ENCODE results near the gene AP1AR.
A peak's percentile ranks its signal among the peaks of the same experiment; 100 is the strongest.

Gene AP1AR

DNA sequence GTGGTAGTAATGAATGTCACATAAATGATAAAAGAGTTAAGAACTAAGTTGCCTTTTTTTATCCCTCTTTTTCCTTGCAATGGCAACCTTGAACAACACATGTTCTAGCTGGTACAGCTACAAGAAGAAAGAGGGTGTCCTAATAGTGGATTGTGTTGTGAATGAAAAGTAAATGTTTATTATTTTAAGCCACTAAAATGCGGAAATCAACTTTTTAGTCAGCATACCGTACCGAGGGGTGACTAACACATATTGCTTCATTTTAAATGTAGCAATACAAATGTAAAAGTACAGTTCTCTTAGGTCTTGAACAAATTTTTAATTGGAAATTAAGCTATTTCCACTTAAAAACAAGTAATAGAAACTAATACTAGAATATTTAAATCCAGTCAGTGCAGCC lies 17.7 kb upstream of the AP1AR start:
- Histone ChIP-seq H3K4ac (ENCODE audit: low read depth in 1 of 2, low read length in 2 of 2) (no peak overlapping the region), H3K36me3 (ENCODE audit: control insufficient read depth in 1 of 2, insufficient read depth in 2 of 2, low read depth in 1 of 2, low read length in 2 of 2) (no peaks in the 10 kb centered on the region), H4K8ac (ENCODE audit: low read length) (no peak overlapping the region), H4K91ac (ENCODE audit: low read length) (no peak overlapping the region), H2AK5ac (ENCODE audit: low read length, severe bottlenecking) (no peak overlapping the region), H3K27me3 (ENCODE audit: control insufficient read depth in 1 of 2, insufficient read depth in 1 of 2, low read length in 2 of 2) (no peaks in the 10 kb centered on the region), H2BK12ac (ENCODE audit: low read length in 2 of 2) (no peak overlapping the region), H3K4me1 (ENCODE audit: control insufficient read depth, insufficient read depth, low read depth, low read length) (no peaks in the 10 kb centered on the region), H3K9ac (ENCODE audit: low read length) (peak overlapping the region; percentile 38), H3K14ac (ENCODE audit: low read length in 2 of 2) (no peak overlapping the region), H3K27ac (ENCODE audit: low read length, poor library complexity, severe bottlenecking) (no peak overlapping the region), H2BK15ac (ENCODE audit: low read depth, poor library complexity, severe bottlenecking) (no peak overlapping the region), H2BK120ac (ENCODE audit: low read depth, low read length) (no peak overlapping the region), H3K18ac (ENCODE audit: low read depth in 1 of 2, low read length in 2 of 2) (no peak overlapping the region), H3K4me2 (ENCODE audit: low read length, poor library complexity, severe bottlenecking) (no peak overlapping the region), H3K4me3 (ENCODE audit: insufficient read depth in 1 of 2, low read depth in 1 of 2, low read length in 2 of 2) (no peak overlapping the region), H2AFZ (ENCODE audit: low read depth, low read length) (no peak overlapping the region), H2BK5ac (ENCODE audit: low read depth, low read length, poor library complexity, severe bottlenecking) (no peak overlapping the region), H3K23ac (ENCODE audit: low read length in 2 of 2) (no peak overlapping the region), H3K9me3 (ENCODE audit: control insufficient read depth, low read length) (no peaks in the 10 kb centered on the region), H3K79me1 (replicated peaks; ENCODE audit: low read length, poor library complexity, severe bottlenecking) (no peaks in the 10 kb centered on the region)
- peak; percentile 81 for DNase-seq
- no CpG with 5 or more reads among the region's 3 CpGs for WGBS

DNA sequence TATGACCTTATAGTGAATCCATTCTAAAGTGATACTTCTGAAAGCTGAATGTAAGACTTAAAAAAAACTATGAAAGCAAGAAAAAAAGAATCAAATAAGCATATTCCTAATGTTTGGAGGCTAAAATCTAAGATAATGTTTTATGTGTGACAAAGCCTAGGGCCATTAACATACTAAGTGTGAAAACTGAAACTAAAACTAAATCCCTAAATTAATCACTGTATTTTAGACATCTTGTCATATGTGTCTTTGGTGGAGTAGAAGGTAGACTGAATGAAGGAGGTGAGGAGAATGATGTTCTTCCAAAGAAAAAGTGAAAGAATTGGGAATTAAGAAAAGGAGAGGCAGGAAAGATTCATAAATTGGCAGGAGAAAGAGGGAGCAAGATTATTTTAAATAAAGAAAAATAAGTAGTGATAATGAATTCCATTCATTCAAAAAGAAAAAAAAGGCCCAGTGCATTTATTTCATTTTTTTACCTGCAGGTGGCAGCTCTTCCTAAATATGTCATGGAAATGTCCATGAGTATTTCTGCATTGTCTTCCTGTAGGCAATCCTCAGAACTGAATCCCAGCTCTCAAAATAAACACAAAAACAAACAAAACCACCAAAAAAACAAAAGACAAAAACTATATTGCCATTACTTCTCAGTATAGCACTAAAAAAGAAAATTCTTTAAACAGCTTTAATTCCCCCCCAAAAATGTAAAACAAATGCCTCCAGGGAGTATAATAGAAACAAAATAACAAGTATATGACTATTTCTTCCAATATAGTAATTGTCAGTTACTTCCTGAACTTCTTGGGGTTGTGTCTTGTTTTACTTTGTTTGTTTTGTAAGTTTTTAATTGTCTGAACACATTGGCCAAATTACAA lies 17.0 kb upstream of the AP1AR start:
- no peak overlapping the region for H3K4me3 ChIP-seq (ENCODE audit: insufficient read depth in 1 of 2, low read depth in 1 of 2, low read length in 2 of 2)
- no peak overlapping the region for H2BK15ac ChIP-seq (ENCODE audit: low read depth, poor library complexity, severe bottlenecking)
- no peak overlapping the region for H4K91ac ChIP-seq (ENCODE audit: low read length)
- no peak overlapping the region for H2BK120ac ChIP-seq (ENCODE audit: low read depth, low read length)
- H3K23ac ChIP-seq (ENCODE audit: low read length in 2 of 2): no peak overlapping the region
- no peaks in the 10 kb centered on the region for H3K4me1 ChIP-seq (ENCODE audit: control insufficient read depth, insufficient read depth, low read depth, low read length)
- no peak overlapping the region for H3K14ac ChIP-seq (ENCODE audit: low read length in 2 of 2)
- DNase-seq: peak; percentile 41
- no peaks in the 10 kb centered on the region for H3K36me3 ChIP-seq (ENCODE audit: control insufficient read depth in 1 of 2, insufficient read depth in 2 of 2, low read depth in 1 of 2, low read length in 2 of 2)
- no peak overlapping the region for H3K18ac ChIP-seq (ENCODE audit: low read depth in 1 of 2, low read length in 2 of 2)
- peak overlapping the region; percentile 38 for H3K9ac ChIP-seq (ENCODE audit: low read length)
- no peaks in the 10 kb centered on the region for H3K27me3 ChIP-seq (ENCODE audit: control insufficient read depth in 1 of 2, insufficient read depth in 1 of 2, low read length in 2 of 2)
- H2AK5ac ChIP-seq (ENCODE audit: low read length, severe bottlenecking): no peak overlapping the region
- H3K4ac ChIP-seq (ENCODE audit: low read depth in 1 of 2, low read length in 2 of 2): no peak overlapping the region
- no peak overlapping the region for H3K27ac ChIP-seq (ENCODE audit: low read length, poor library complexity, severe bottlenecking)
- no peak overlapping the region for H4K8ac ChIP-seq (ENCODE audit: low read length)
- no peak overlapping the region for H3K4me2 ChIP-seq (ENCODE audit: low read length, poor library complexity, severe bottlenecking)
- H2AFZ ChIP-seq (ENCODE audit: low read depth, low read length): no peak overlapping the region
- H2BK12ac ChIP-seq (ENCODE audit: low read length in 2 of 2): no peak overlapping the region
- H2BK5ac ChIP-seq (ENCODE audit: low read depth, low read length, poor library complexity, severe bottlenecking): no peak overlapping the region
- no peaks in the 10 kb centered on the region for H3K9me3 ChIP-seq (ENCODE audit: control insufficient read depth, low read length)
- no peaks in the 10 kb centered on the region for H3K79me1 ChIP-seq (replicated peaks; ENCODE audit: low read length, poor library complexity, severe bottlenecking)

DNA sequence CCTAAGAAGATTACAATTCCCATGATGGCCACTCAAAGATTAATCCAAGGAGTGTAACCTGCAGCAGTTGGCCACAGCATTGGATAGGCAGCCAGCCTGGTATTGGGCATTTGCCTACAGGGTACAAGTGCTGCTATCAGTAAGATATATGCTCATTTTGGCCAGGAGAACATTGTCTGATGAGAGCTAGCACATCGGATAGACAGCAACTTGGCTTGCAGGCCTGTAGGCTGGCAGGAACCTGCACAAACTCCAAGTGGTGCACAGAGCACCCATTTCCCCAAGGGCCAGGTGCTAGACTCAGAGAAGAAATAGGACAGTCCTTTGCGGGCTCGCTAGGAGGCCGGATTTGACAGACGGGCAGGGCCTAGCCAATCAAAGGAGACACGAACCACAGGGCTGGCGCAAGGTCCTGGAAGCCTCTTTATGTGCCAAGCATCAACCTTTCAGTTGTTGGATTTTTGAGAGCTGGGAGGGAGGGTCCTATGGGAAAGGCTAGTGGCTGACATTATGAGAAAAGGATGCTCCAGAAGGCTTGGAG lies 11.7 kb upstream of the AP1AR start:
- WGBS: 96% methylated on average over 7 of the region's 7 CpGs
- no peak overlapping the region for H3K4ac ChIP-seq (ENCODE audit: low read depth in 1 of 2, low read length in 2 of 2)
- no peak overlapping the region for H3K9ac ChIP-seq (ENCODE audit: low read length)
- H2AFZ ChIP-seq (ENCODE audit: low read depth, low read length): no peak overlapping the region
- H3K4me3 ChIP-seq (ENCODE audit: insufficient read depth in 1 of 2, low read depth in 1 of 2, low read length in 2 of 2): no peak overlapping the region
- H3K27me3 ChIP-seq (ENCODE audit: control insufficient read depth in 1 of 2, insufficient read depth in 1 of 2, low read length in 2 of 2): no peaks in the 10 kb centered on the region
- no peak overlapping the region for H3K27ac ChIP-seq (ENCODE audit: low read length, poor library complexity, severe bottlenecking)
- H3K4me2 ChIP-seq (ENCODE audit: low read length, poor library complexity, severe bottlenecking): no peak overlapping the region
- H3K23ac ChIP-seq (ENCODE audit: low read length in 2 of 2): no peak overlapping the region
- no peak overlapping the region for H4K91ac ChIP-seq (ENCODE audit: low read length)
- no peaks in the 10 kb centered on the region for H3K4me1 ChIP-seq (ENCODE audit: control insufficient read depth, insufficient read depth, low read depth, low read length)
- H3K36me3 ChIP-seq (ENCODE audit: control insufficient read depth in 1 of 2, insufficient read depth in 2 of 2, low read depth in 1 of 2, low read length in 2 of 2): no peaks in the 10 kb centered on the region
- H2BK12ac ChIP-seq (ENCODE audit: low read length in 2 of 2): no peak overlapping the region
- no peak overlapping the region for H2AK5ac ChIP-seq (ENCODE audit: low read length, severe bottlenecking)
- H4K8ac ChIP-seq (ENCODE audit: low read length): no peak overlapping the region
- no peaks in the 10 kb centered on the region for H3K9me3 ChIP-seq (ENCODE audit: control insufficient read depth, low read length)
- no peak overlapping the region for H3K18ac ChIP-seq (ENCODE audit: low read depth in 1 of 2, low read length in 2 of 2)
- no peaks in the 10 kb centered on the region for H3K79me1 ChIP-seq (replicated peaks; ENCODE audit: low read length, poor library complexity, severe bottlenecking)
- H2BK120ac ChIP-seq (ENCODE audit: low read depth, low read length): no peak overlapping the region
- H2BK15ac ChIP-seq (ENCODE audit: low read depth, poor library complexity, severe bottlenecking): no peak overlapping the region
- H3K14ac ChIP-seq (ENCODE audit: low read length in 2 of 2): no peak overlapping the region
- H2BK5ac ChIP-seq (ENCODE audit: low read depth, low read length, poor library complexity, severe bottlenecking): no peak overlapping the region
- no peak for DNase-seq

DNA sequence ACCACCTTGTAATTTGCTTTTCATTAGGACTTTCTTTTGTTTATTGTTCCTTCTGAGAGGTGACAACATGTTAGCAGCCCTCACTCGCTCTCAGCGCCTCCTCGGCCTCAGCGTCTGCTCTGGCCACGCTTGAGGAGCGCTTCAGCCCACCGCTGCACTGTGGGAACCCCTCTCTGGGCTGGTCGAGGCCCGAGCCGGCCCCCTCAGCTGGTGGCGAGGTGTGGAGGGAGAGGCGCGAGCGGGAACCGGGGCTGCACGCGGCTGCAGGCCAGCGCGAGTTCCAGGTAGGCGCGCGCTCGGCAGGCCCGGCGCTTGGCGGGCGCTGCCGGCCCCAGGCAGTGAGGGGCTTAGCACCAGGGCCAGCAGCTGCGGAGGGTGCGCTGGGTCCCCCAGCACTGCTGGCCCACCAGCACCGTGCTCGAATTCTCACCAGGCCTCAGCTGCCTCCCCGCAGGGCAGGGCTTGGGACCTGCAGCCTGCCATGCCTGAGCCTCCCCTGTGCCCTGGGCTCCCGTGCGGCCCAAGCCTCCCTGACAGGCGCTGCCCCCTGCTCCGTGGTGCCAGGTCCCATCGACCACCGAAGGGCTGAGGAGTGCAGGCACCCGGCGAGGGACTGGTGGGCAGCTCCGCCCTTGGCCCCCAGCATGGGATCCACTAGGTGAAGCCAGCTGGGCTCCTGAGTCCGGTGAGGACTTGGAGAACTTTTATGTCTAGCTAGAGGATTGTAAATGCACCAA lies 9.2 kb upstream of the AP1AR start:
- Histone ChIP-seq H2AFZ (ENCODE audit: low read depth, low read length) (no peak overlapping the region), H2BK12ac (ENCODE audit: low read length in 2 of 2) (no peak overlapping the region), H3K14ac (ENCODE audit: low read length in 2 of 2) (no peak overlapping the region), H3K36me3 (ENCODE audit: control insufficient read depth in 1 of 2, insufficient read depth in 2 of 2, low read depth in 1 of 2, low read length in 2 of 2) (no peaks in the 10 kb centered on the region), H3K27me3 (ENCODE audit: control insufficient read depth in 1 of 2, insufficient read depth in 1 of 2, low read length in 2 of 2) (no peaks in the 10 kb centered on the region), H2AK5ac (ENCODE audit: low read length, severe bottlenecking) (no peak overlapping the region), H4K91ac (ENCODE audit: low read length) (no peak overlapping the region), H3K18ac (ENCODE audit: low read depth in 1 of 2, low read length in 2 of 2) (no peak overlapping the region), H3K4me3 (ENCODE audit: insufficient read depth in 1 of 2, low read depth in 1 of 2, low read length in 2 of 2) (no peak overlapping the region), H3K27ac (ENCODE audit: low read length, poor library complexity, severe bottlenecking) (no peak overlapping the region), H3K9ac (ENCODE audit: low read length) (no peak overlapping the region), H4K8ac (ENCODE audit: low read length) (no peak overlapping the region), H3K4me2 (ENCODE audit: low read length, poor library complexity, severe bottlenecking) (no peak overlapping the region), H2BK5ac (ENCODE audit: low read depth, low read length, poor library complexity, severe bottlenecking) (no peak overlapping the region), H3K79me1 (replicated peaks; ENCODE audit: low read length, poor library complexity, severe bottlenecking) (no peaks in the 10 kb centered on the region), H2BK120ac (ENCODE audit: low read depth, low read length) (no peak overlapping the region), H3K23ac (ENCODE audit: low read length in 2 of 2) (no peak overlapping the region), H3K9me3 (ENCODE audit: control insufficient read depth, low read length) (no peaks in the 10 kb centered on the region), H3K4ac (ENCODE audit: low read depth in 1 of 2, low read length in 2 of 2) (no peak overlapping the region), H2BK15ac (ENCODE audit: low read depth, poor library complexity, severe bottlenecking) (no peak overlapping the region), H3K4me1 (ENCODE audit: control insufficient read depth, insufficient read depth, low read depth, low read length) (no peaks in the 10 kb centered on the region)
- DNase-seq: no peak
- 98% methylated on average over 38 of the region's 43 CpGs for WGBS

Measured in mesenchymal stem cell (in vitro differentiated cells and primary cell).